ENCODE results near the gene NMUR1. TPM values are rescaled to one million over a fixed set of nuclear protein-coding genes. Genes with fewer than 3 reads are reported as not detected.
A peak's percentile ranks its signal among the peaks of the same experiment; 100 is the strongest.

Gene NMUR1
- total and polyA plus RNA-seq, 7 experiments from 2014 or later, result 0.72 to 7.0 (median 1.4) TPM; not detected in 4

- Mint-ChIP-seq H3K4me3 (no peak overlapping the region), H3K27ac (peak overlapping the region in 2 of 9 donors; percentile 4 to 84), H3K27me3 (no peaks in the 10 kb centered on the region), H3K36me3 (peaks cover 0 to 2% (median 0%) of the 10 kb centered on the region in 5 donors), H3K9me3 (no peaks in the 10 kb centered on the region), H3K4me1 (peaks cover 0 to 14% (median 11%) of the 10 kb centered on the region in 7 donors)
- Histone ChIP-seq H3K36me3 (ENCODE audit: control insufficient read depth in 2 of 3, insufficient read depth in 3 of 3, low read length in 3 of 3) (no peaks in the 10 kb centered on the region), H3K27ac (ENCODE audit: low read depth, low read length) (no peak overlapping the region), H3K4me3 (ENCODE audit: low read length) (no peak overlapping the region), H3K4me1 (ENCODE audit: control insufficient read depth in 2 of 2, insufficient read depth in 2 of 2, low read length in 2 of 2) (peaks cover 0 to 4% of the 10 kb centered on the region in 2 donors), H3K9me3 (ENCODE audit: control insufficient read depth in 2 of 3, low read length in 3 of 3) (no peaks in the 10 kb centered on the region), H3K27me3 (ENCODE audit: control insufficient read depth in 2 of 2, insufficient read depth in 2 of 2, low read length in 2 of 2) (no peaks in the 10 kb centered on the region)
- intact Hi-C loops (cut with micrococcal nuclease), result no loop called here
- ATAC-seq (no peak), DNase-seq (no peak)
- POLR2A ChIA-PET, result interaction anchor here (0.6 to 7.7 kb wide), 3 partner anchors 20 to 276 kb away, joined by 3 to 130 read pairs (median 3); partner anchors contain the start of gene NCL
- CTCF ChIA-PET, result no interaction called here
These were observed 43.2 kb downstream of the NMUR1 start for GRCh38 chr2:231486851-231487596.

- H3K4me3 Mint-ChIP-seq, result peak overlapping the region; percentile 60 to 87 (median 82)
- H3K27me3 Mint-ChIP-seq, result no peaks in the 10 kb centered on the region
- Histone ChIP-seq H3K27ac (ENCODE audit: low read depth, low read length) (peak overlapping the region; percentile 83), H3K4me1 (ENCODE audit: control insufficient read depth in 2 of 2, insufficient read depth in 2 of 2, low read length in 2 of 2) (peaks cover 0 to 4% of the 10 kb centered on the region in 2 donors), H3K36me3 (ENCODE audit: control insufficient read depth in 2 of 3, insufficient read depth in 3 of 3, low read length in 3 of 3) (no peaks in the 10 kb centered on the region), H3K9me3 (ENCODE audit: control insufficient read depth in 2 of 3, low read length in 3 of 3) (no peaks in the 10 kb centered on the region), H3K4me3 (ENCODE audit: low read length) (peak overlapping the region; percentile 73), H3K27me3 (ENCODE audit: control insufficient read depth in 2 of 2, insufficient read depth in 2 of 2, low read length in 2 of 2) (no peaks in the 10 kb centered on the region)
- intact Hi-C loops (cut with micrococcal nuclease), result loop anchor here (1.0 kb wide), 2 partner anchors 19 to 31 kb away; partner anchors contain the start of gene NCL (in 1 of the 2)
- DNase-seq, result peak; percentile 24 to 59 (median 32)
- ChIA-PET POLR2A (interaction anchor here (0.6 to 7.7 kb wide), 8 partner anchors 16 to 422 kb away, joined by 3 to 130 read pairs (median 5); partner anchors contain the start of genes NCL and PTMA), CTCF (interaction anchor here (0.7 to 1.9 kb wide), 12 partner anchors 18 to 78 kb away, joined by 3 to 20 read pairs (median 4); partner anchors contain the start of genes NCL and NMUR1)
- H3K4me1 Mint-ChIP-seq, result peaks cover 0 to 18% (median 11%) of the 10 kb centered on the region in 7 donors
- H3K36me3 Mint-ChIP-seq, result peaks cover 0 to 4% (median 0%) of the 10 kb centered on the region in 5 donors
- peak; percentile 58 for ATAC-seq
- peak overlapping the region; percentile 73 to 96 (median 89) for H3K27ac Mint-ChIP-seq
- no peaks in the 10 kb centered on the region for H3K9me3 Mint-ChIP-seq
These were observed 46.6 kb downstream of the NMUR1 start for GRCh38 chr2:231483398-231484329.

GRCh38 chr2:231482806-231483391, 47.3 kb downstream of the NMUR1 start:
- ChIA-PET POLR2A (interaction anchor here (0.7 to 7.7 kb wide), 6 partner anchors 16 to 225 kb away, joined by 3 to 130 read pairs (median 10); partner anchors contain the start of genes NCL and PTMA), CTCF (interaction anchor here (0.7 to 1.9 kb wide), 14 partner anchors 14 to 79 kb away, joined by 3 to 20 read pairs (median 4); partner anchors contain the start of genes NCL and NMUR1)
- no peaks in the 10 kb centered on the region for H3K27me3 ChIP-seq (ENCODE audit: control insufficient read depth in 2 of 2, insufficient read depth in 2 of 2, low read length in 2 of 2)
- H3K36me3 Mint-ChIP-seq, result peaks cover 0 to 4% (median 0%) of the 10 kb centered on the region in 5 donors
- no peaks in the 10 kb centered on the region for H3K9me3 Mint-ChIP-seq
- peaks cover 0 to 18% (median 11%) of the 10 kb centered on the region in 7 donors for H3K4me1 Mint-ChIP-seq
- H3K4me1 ChIP-seq (ENCODE audit: control insufficient read depth in 2 of 2, insufficient read depth in 2 of 2, low read length in 2 of 2), result peaks cover 0 to 4% of the 10 kb centered on the region in 2 donors
- H3K9me3 ChIP-seq (ENCODE audit: control insufficient read depth in 2 of 3, low read length in 3 of 3), result no peaks in the 10 kb centered on the region
- ATAC-seq, result peak; percentile 86
- intact Hi-C loops (cut with micrococcal nuclease), result loop anchor here (1.0 kb wide), 4 partner anchors 19 to 118 kb away; partner anchors contain the start of gene NCL (in 2 of the 2)
- H3K4me3 Mint-ChIP-seq, result peak overlapping the region; percentile 62 to 87 (median 82)
- peak overlapping the region; percentile 81 to 96 (median 89) for H3K27ac Mint-ChIP-seq
- H3K27ac ChIP-seq (ENCODE audit: low read depth, low read length), result peak overlapping the region; percentile 83
- peak; percentile 52 to 82 (median 70) for DNase-seq
- peak overlapping the region; percentile 73 for H3K4me3 ChIP-seq (ENCODE audit: low read length)
- H3K36me3 ChIP-seq (ENCODE audit: control insufficient read depth in 2 of 3, insufficient read depth in 3 of 3, low read length in 3 of 3), result no peaks in the 10 kb centered on the region
- no peaks in the 10 kb centered on the region for H3K27me3 Mint-ChIP-seq

GRCh38 chr2:231480781-231481180, 49.5 kb downstream of the NMUR1 start:
- intact Hi-C loops (cut with micrococcal nuclease), result no loop called here
- Mint-ChIP-seq H3K27ac (peak overlapping the region in 1 of 9 donors; percentile 44), H3K4me1 (peaks cover 0 to 13% (median 5%) of the 10 kb centered on the region in 7 donors), H3K4me3 (no peak overlapping the region), H3K27me3 (no peaks in the 10 kb centered on the region), H3K9me3 (no peaks in the 10 kb centered on the region), H3K36me3 (peaks cover 0 to 4% (median 0%) of the 10 kb centered on the region in 5 donors)
- CTCF ChIA-PET, result interaction anchor here (1.0 to 1.7 kb wide), 4 partner anchors 9 to 77 kb away, joined by 3 to 7 read pairs (median 5); no protein-coding TSS in a partner anchor
- no peak for DNase-seq
- POLR2A ChIA-PET, result interaction anchor here (1.6 to 7.7 kb wide), 2 partner anchors 14 to 78 kb away, joined by 5 to 130 read pairs; partner anchors contain the start of gene NCL
- no peak overlapping the region for H3K27ac ChIP-seq (ENCODE audit: low read depth, low read length)
- H3K27me3 ChIP-seq (ENCODE audit: control insufficient read depth in 2 of 2, insufficient read depth in 2 of 2, low read length in 2 of 2), result no peaks in the 10 kb centered on the region
- H3K36me3 ChIP-seq (ENCODE audit: control insufficient read depth in 2 of 3, insufficient read depth in 3 of 3, low read length in 3 of 3), result no peaks in the 10 kb centered on the region
- H3K4me3 ChIP-seq (ENCODE audit: low read length), result no peak overlapping the region
- no peaks in the 10 kb centered on the region for H3K9me3 ChIP-seq (ENCODE audit: control insufficient read depth in 2 of 3, low read length in 3 of 3)
- peaks cover 0 to 4% of the 10 kb centered on the region in 2 donors for H3K4me1 ChIP-seq (ENCODE audit: control insufficient read depth in 2 of 2, insufficient read depth in 2 of 2, low read length in 2 of 2)
- no peak for ATAC-seq

GRCh38 chr2:231479455-231479854, 50.8 kb downstream of the NMUR1 start:
- no peak overlapping the region for H3K4me3 ChIP-seq (ENCODE audit: low read length)
- DNase-seq (no peak), ATAC-seq (no peak)
- Mint-ChIP-seq H3K36me3 (peaks cover 0 to 4% (median 0%) of the 10 kb centered on the region in 5 donors), H3K4me3 (no peak overlapping the region), H3K9me3 (no peaks in the 10 kb centered on the region), H3K27me3 (no peaks in the 10 kb centered on the region), H3K27ac (no peak overlapping the region), H3K4me1 (peaks cover 0 to 13% (median 5%) of the 10 kb centered on the region in 7 donors)
- ChIA-PET CTCF (interaction anchor here (0.6 kb wide), 1 partner anchor 107 kb away, joined by 3 read pairs; no protein-coding TSS in a partner anchor), POLR2A (interaction anchor here (7.7 kb wide), 1 partner anchor 12 kb away, joined by 130 read pairs; the partner anchor contains the start of gene NCL)
- no peaks in the 10 kb centered on the region for H3K9me3 ChIP-seq (ENCODE audit: control insufficient read depth in 2 of 3, low read length in 3 of 3)
- H3K4me1 ChIP-seq (ENCODE audit: control insufficient read depth in 2 of 2, insufficient read depth in 2 of 2, low read length in 2 of 2), result peaks cover 0 to 4% of the 10 kb centered on the region in 2 donors
- H3K27me3 ChIP-seq (ENCODE audit: control insufficient read depth in 2 of 2, insufficient read depth in 2 of 2, low read length in 2 of 2), result no peaks in the 10 kb centered on the region
- no peaks in the 10 kb centered on the region for H3K36me3 ChIP-seq (ENCODE audit: control insufficient read depth in 2 of 3, insufficient read depth in 3 of 3, low read length in 3 of 3)
- no peak overlapping the region for H3K27ac ChIP-seq (ENCODE audit: low read depth, low read length)
- intact Hi-C loops (cut with micrococcal nuclease), result no loop called here

All from naive thymus-derived CD4-positive, alpha-beta T cell (primary cell).